HCT116 (cell line): ENCODE results near the gene TCF12. TPM values are rescaled to one million over a fixed set of nuclear protein-coding genes. Genes with fewer than 3 reads are reported as not detected.

ENCODE experiments used
- ATAC-seq: fragments of 200-7000 bp; cut with Tn5 transposase; 2 replicates; pipeline ENCODE4 v1.9.1; 2020; ENCODE audit warnings: mild to moderate bottlenecking, moderate library complexity
- BruUV-seq: library from RNA; stranded (reverse); fragments of 400-500 nt; replicated peaks from 2 replicates; lab custom pipeline; 2021; lab: Mats Ljungman, UMichigan
- CTCF ChIA-PET: fragments of 300-600 bp; sonication (Branson Sonifier 250); formaldehyde crosslinking; loops from one replicate; lab custom pipeline; 2021; ENCODE audit warnings: antibody characterized with exemption; lab: Charles Lee
- POLR2A ChIA-PET: fragments of 300-600, 350-600 bp; sonication (Branson Sonifier 250); formaldehyde crosslinking; loops from one replicate; lab custom pipeline; 2021; ENCODE audit warnings: antibody characterized with exemption; lab: Charles Lee
- RAD21 ChIA-PET, 2 experiments: fragments of 300-600 bp; sonication (Branson Sonifier 250); formaldehyde crosslinking; loops; one replicate each; lab custom pipeline; 2023; ENCODE audit warnings: low total read pairs in 2 of 2; ENCODE audit not compliant: uncharacterized antibody in 2 of 2, unreplicated experiment in 2 of 2, low non-redundant PET in 1 of 2; lab: Charles Lee
- DNase-seq: peaks from one replicate; pipeline ENCODE4 v3.0.0-alpha.2; 2010; ENCODE audit warnings: low read depth, low spot score
- H2AFZ ChIP-seq: fragments of 200-600 bp; shearing (Covaris generic), sonication (generic); 2 replicates; pipeline ENCODE4 v1.6.1; 2017; ENCODE audit warnings: low read depth, mixed run types, mixed read lengths, antibody characterized with exemption, low read length; ENCODE audit not compliant: poor library complexity, severe bottlenecking
- H3K27ac ChIP-seq: 2 replicates; pipeline ENCODE4 v1.5.1; 2012; ENCODE audit warnings: low read depth, low read length
- H3K27me3 ChIP-seq: fragments of 200-600 bp; sonication (generic); 2 replicates; pipeline ENCODE4 v1.6.1; 2016; ENCODE audit warnings: mixed run types, low read length, mixed read lengths; ENCODE audit not compliant: insufficient read depth
- H3K36me3 ChIP-seq, 2 experiments: fragments of 200-500 bp in 1 of 2; fragments of 200-600 bp in 1 of 2; sonication (Bioruptor generic) in 1 of 2; sonication (generic) in 1 of 2; 2 replicates each; pipeline versions ENCODE4 v1.5.1 to v1.6.1; 2014 to 2016; ENCODE audit warnings: low read length in 2 of 2, inconsistent platforms in 1 of 2, mixed read lengths in 1 of 2, mixed run types in 1 of 2; ENCODE audit not compliant: insufficient read depth in 2 of 2, control insufficient read depth in 1 of 2
- H3K4me1 ChIP-seq, 2 experiments: fragments of 200-600 bp in 1 of 2; sonication (generic) in 1 of 2; 2 replicates each; pipeline versions ENCODE4 v1.5.1 to v1.6.1; 2012 to 2017; ENCODE audit warnings: low read length in 2 of 2, inconsistent platforms in 1 of 2, mild to moderate bottlenecking in 1 of 2, mixed read lengths in 1 of 2, mixed run types in 1 of 2, moderate library complexity in 1 of 2; ENCODE audit not compliant: insufficient read depth in 2 of 2, control insufficient read depth in 1 of 2
- H3K4me2 ChIP-seq: fragments of 200-600 bp; sonication (generic); 2 replicates; pipeline ENCODE4 v1.6.1; 2017; ENCODE audit warnings: mixed run types, low read length, mixed read lengths
- H3K4me3 ChIP-seq, 2 experiments: fragments of 200-600 bp in 1 of 2; sonication (generic) in 1 of 2; replicated peaks in 1 of 2; 2 replicates each; pipeline ENCODE4 v1.5.1; 2011 to 2016; ENCODE audit warnings: low read length in 2 of 2, control low read depth in 1 of 2, low read depth in 1 of 2, mild to moderate bottlenecking in 1 of 2, mixed read lengths in 1 of 2, mixed run types in 1 of 2
- H3K79me2 ChIP-seq: fragments of 200-600 bp; sonication (generic); 2 replicates; pipeline ENCODE4 v1.6.1; 2017; ENCODE audit warnings: mild to moderate bottlenecking, mixed run types, low read length, moderate library complexity, mixed read lengths; ENCODE audit not compliant: insufficient read depth
- H3K9ac ChIP-seq: fragments of 200-600 bp; sonication (generic); 2 replicates; pipeline ENCODE4 v1.6.1; 2016; ENCODE audit warnings: low read length, mixed read lengths
- H3K9me2 ChIP-seq: fragments of 200-600 bp; sonication (generic), shearing (Covaris generic); 2 replicates; pipeline ENCODE4 v1.6.1; 2017; ENCODE audit warnings: mixed run types, mild to moderate bottlenecking, moderate library complexity; ENCODE audit not compliant: insufficient read depth
- H3K9me3 ChIP-seq, 2 experiments: fragments of 200-500 bp in 1 of 2; fragments of 200-600 bp in 1 of 2; sonication (Bioruptor generic) in 1 of 2; sonication (generic) in 1 of 2; 2 replicates each; pipeline ENCODE4 v1.6.1; 2014 to 2017; ENCODE audit warnings: low read length in 2 of 2, mixed read lengths in 2 of 2, inconsistent platforms in 1 of 2, low read depth in 1 of 2, mild to moderate bottlenecking in 1 of 2, mixed run types in 1 of 2, moderate library complexity in 1 of 2; ENCODE audit not compliant: control insufficient read depth in 1 of 2, insufficient read depth in 1 of 2
- H4K20me1 ChIP-seq: fragments of 200-600 bp; sonication (generic), shearing (Covaris generic); 2 replicates; pipeline ENCODE4 v1.6.1; 2017; ENCODE audit warnings: mixed run types, mild to moderate bottlenecking, moderate library complexity; ENCODE audit not compliant: insufficient read depth
- ELF1 ChIP-seq: IDR thresholded peaks from 2 replicates; pipeline ENCODE4 v1.6.1; 2012; ENCODE audit warnings: low read depth, borderline replicate concordance
- POLR2A ChIP-seq: IDR thresholded peaks from 2 replicates; pipeline ENCODE4 v1.7.0; 2011; ENCODE audit warnings: borderline replicate concordance; ENCODE audit not compliant: insufficient read depth, insufficient read length; ENCODE audit errors: extremely low read depth
- TCF7L2 ChIP-seq: IDR thresholded peaks from 2 replicates; pipeline ENCODE4 v1.7.0; 2011; ENCODE audit warnings: borderline replicate concordance, inconsistent platforms; ENCODE audit not compliant: insufficient read depth, insufficient read length; ENCODE audit errors: extremely low read depth
- intact Hi-C: fragments of 100-400 bp; cut with micrococcal nuclease; formaldehyde crosslinking; loops from 2 replicates; pipeline ENCODE4 v1.10.0; 2022
- total RNA-seq: library from RNA; stranded (reverse); gene quantifications from one replicate; pipeline ENCODE4 v1.2.1, GENCODE V29; 2021; ENCODE audit not compliant: unreplicated experiment

The TCF12 gene
- total RNA-seq, 1 experiment from 2014 or later, result 71.6 TPM

DNA sequence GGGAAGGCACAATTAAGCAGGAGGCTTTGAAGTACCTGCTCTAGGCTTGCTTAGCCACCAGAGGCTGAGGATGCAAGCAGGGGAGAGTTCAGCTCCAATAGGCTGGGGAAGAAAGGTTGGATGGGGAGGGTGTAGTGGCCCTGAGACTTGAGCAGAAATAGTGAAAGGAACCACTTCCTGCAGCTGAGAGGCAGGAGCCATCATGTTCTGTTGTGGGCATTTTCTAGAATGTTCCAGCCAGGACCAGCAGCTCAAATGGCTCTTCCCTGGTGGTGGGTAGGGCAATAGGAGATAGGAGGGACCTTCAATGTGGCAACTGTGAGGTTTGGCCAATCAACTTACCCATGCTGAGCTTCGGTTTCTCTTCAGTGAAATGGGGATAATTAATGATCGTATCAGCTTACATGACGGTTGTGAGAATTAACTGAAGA is 378.7 kb downstream of the TCF12 start:
- H3K27me3 ChIP-seq, result no peaks in the 10 kb centered on the region
- intact Hi-C loops, result no loop called here
- no peaks in the 10 kb centered on the region for H3K9me2 ChIP-seq
- no TSS peak for BruUV-seq
- H3K9me3 ChIP-seq, result no peaks in the 10 kb centered on the region
- H4K20me1 ChIP-seq, result no peaks in the 10 kb centered on the region
- ATAC-seq, result peak; percentile 34; the same call in 1 of the 2 replicates
- ChIA-PET RAD21 (no interaction called here), POLR2A (no interaction called here), CTCF (interaction anchor here (1.0 to 1.3 kb wide), 2 partner anchors 9 to 10 kb away, joined by 3 to 5 read pairs; no protein-coding TSS in a partner anchor)
- no peak overlapping the region for H3K4me2 ChIP-seq
- H3K27ac ChIP-seq, result no peak overlapping the region
- H3K4me3 ChIP-seq, result no peak overlapping the region
- no peaks in the 10 kb centered on the region for H3K79me2 ChIP-seq
- H3K4me1 ChIP-seq, result no peaks in the 10 kb centered on the region
- H2AFZ ChIP-seq, result no peak overlapping the region
- no peak overlapping the region for H3K9ac ChIP-seq
- H3K36me3 ChIP-seq, result no peaks in the 10 kb centered on the region
- no peak for TF ChIP-seq ELF1
- TF ChIP-seq TCF7L2, result no peak
- no peak for TF ChIP-seq POLR2A
- TF ChIP-seq, all 23 proteins: peak for 0
- no peak for DNase-seq

GRCh38 chr15:57297630-57298029 is 379.2 kb downstream of the TCF12 start:
- no TSS peak for BruUV-seq
- no peak overlapping the region for H3K4me3 ChIP-seq
- H3K4me1 ChIP-seq, result no peaks in the 10 kb centered on the region
- H3K9ac ChIP-seq, result no peak overlapping the region
- H4K20me1 ChIP-seq, result no peaks in the 10 kb centered on the region
- RAD21 ChIA-PET, result no interaction called here
- H3K9me2 ChIP-seq, result no peaks in the 10 kb centered on the region
- TF ChIP-seq POLR2A, result no peak
- TF ChIP-seq, all 23 proteins: peak for 0
- ATAC-seq (no peak), DNase-seq (no peak)
- no peaks in the 10 kb centered on the region for H3K79me2 ChIP-seq
- no peaks in the 10 kb centered on the region for H3K27me3 ChIP-seq
- ChIA-PET CTCF (interaction anchor here (1.0 kb wide), 1 partner anchor 9 kb away, joined by 3 read pairs; no protein-coding TSS in a partner anchor), POLR2A (no interaction called here)
- H3K27ac ChIP-seq, result no peak overlapping the region
- H3K4me2 ChIP-seq, result no peak overlapping the region
- intact Hi-C loops, result no loop called here
- H2AFZ ChIP-seq, result no peak overlapping the region
- H3K36me3 ChIP-seq, result no peaks in the 10 kb centered on the region
- no peaks in the 10 kb centered on the region for H3K9me3 ChIP-seq
